HG03139 (cell line): Measurements from ENCODE around the gene SAMD8.

ENCODE experiments used
- ATAC-seq: cut with Tn5 transposase; IDR thresholded peaks from one replicate; pipeline ENCODE4 v1.9.1; 2021; ENCODE audit not compliant: unreplicated experiment

SAMD8 gene

DNA sequence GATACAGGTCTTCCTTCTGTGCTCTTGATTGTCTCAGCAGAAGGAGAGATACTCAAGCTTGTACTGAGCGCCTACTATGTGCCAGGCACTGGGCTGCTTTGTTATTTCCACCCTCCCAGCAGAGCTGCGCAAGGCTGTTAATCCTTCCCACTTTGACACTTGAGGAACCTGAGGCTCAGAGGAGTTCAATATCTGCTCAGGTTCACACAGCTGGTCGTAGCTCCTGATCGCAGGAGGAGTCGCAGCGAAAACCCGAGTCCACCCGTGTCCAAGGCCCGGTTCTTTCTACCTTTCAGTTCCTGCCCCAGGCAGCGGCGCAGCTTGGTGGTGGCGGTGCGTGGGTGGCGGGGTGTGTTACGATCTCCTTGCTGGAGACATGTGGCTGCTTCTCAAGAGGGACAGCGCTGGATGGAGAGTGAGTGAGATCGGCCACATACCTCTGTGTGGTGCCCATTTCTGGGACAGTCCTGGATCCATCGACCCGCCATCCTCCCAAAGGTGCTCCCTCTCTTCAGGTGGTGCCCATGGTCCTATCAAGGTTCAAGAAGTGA lies 26.5 kb upstream of the SAMD8 start:
- ATAC-seq: no peak

DNA sequence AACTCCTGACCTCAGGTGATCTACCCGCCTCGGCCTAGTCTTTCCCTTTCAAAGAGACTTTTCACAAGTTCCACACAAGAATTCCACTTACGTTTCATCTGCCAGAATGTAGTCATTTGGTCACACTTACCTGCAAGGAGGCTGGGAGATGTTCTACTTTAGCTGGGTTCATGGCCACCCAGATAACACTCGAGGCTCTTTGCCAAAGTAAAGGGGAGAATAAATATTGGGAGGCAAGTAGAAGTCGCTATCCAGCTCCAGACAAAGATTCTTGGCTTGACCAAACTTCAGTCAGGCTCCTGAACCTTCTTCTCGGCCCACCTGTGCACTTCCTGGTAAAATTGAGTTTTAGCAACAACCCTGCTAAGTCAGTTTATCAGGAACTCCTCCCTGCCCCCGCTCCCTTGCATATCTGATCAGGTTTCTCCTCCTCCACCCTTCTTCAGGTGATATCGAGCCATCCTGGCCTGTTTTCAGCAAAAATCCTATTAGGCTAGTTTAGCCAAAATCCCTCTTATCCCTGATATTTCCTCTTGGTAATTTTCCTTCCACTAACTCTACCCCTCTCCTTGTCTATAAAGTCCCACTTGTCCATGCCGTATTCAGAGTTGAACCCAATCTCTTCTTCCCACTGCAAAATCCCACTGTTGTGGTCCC lies 25.1 kb upstream of the SAMD8 start:
- no peak for ATAC-seq

DNA sequence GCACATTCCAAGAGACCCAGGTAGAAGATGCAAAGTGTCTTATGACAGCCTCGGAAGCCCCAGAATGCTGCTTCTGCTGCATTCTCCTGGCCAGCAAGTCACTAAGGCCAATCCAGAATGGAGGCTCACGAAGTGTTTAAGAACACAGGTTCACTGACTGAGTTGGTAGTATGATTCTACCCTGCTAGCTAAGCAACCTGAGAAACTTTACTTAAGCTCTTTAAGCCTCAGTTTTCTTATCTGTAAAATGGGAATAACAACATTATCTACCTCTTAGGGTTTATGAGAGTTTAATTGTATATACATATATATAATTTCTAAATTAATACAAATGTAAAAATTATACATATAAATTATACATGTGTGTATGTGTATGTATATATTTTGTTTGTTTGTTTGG lies 22.8 kb upstream of the SAMD8 start:
- no peak for ATAC-seq

DNA sequence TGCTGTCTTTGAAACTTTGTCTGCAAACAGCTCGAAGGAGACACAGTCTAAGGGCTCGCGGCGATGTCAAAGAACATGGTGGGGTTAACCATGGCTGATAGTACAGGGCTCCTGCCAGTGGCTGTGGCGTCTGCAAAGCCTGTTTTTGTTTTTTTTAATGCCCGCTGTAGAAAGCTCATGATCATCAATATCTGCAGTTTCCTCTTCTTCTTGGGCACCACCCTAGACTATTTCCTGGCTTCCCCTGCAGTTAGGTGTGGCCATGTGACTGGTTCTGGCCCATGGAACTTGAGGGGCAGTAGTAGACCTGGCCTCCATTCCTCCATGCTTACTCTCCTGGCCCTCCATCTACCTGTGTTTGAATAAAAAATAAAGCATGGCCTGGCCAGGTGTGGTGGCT lies 21.8 kb upstream of the SAMD8 start:
- ATAC-seq: no peak

DNA sequence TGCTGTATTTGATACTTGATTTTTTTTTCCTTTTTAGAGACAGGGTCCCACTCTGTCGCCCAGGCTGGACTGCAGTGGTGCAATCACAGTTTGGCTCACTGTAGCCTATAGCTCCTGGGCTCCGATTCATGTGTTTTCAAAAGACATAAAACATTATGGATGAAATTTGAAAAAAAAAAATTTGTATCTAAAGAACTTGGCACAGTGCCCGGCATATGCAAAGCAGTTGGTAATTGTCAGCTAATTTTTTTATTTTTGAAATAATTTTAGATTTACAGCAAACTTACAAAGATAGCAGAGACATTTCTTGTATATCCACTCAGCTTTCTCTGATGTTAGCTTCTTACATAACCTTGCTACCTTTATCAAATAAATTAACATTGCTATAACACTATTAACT lies 20.3 kb upstream of the SAMD8 start:
- ATAC-seq: no peak

DNA sequence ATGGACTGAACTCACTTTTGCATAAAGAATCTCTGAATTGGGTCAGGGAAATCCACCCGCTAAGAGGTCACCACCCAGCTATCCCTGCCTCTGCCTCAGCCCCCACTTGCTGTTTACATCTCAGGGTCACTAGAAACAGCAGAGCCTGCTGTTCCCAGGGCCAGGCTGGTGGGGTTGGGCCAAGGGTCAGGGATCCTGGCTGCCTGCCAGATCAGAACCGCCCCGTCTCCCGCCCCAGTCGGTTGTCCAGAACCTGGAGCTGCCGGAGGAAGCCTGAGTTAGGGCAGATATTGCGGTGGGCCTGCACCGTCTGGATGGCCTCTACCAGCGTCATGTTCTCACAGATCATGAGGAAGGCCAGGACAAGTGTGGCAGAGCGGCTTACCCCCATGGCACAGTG lies 17.0 kb upstream of the SAMD8 start:
- no peak for ATAC-seq

DNA sequence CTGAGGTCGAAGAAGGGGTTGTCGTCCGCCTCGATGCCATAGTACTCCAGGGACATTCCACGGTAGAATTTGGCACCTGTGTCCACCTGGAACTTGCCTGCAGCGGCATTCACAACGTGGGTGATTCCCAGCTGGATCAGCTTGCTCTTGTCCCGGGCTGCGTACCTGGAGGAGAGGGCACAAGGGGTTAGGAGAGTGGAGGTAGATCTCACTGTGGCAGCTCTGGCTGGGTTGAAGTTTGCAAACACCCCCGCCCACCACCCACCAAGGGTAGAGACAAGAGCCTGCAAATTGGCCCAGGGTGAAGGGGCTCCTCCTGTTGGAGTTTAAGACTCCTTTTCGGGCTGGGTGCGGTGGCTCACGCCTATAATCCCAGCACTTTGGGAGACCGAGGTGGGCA lies 15.8 kb upstream of the SAMD8 start:
- no peak for ATAC-seq

DNA sequence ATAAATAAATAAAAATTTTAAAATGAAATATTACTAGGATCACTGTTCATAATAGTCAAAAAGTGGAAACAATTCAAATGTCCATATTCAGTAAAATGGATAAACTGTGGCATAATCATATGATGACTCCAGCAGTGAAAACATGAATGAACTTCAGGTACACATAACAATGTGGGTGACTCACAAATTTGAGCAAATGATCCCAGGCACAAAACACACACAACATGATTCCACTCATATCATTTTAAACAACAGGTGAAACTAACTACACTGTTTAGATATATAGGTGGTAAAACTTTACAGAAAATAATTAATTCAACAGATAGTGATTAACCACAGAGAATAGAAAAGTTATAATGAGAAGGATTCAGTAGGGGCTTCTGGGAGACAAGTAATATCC lies 14.7 kb upstream of the SAMD8 start:
- no peak for ATAC-seq

DNA sequence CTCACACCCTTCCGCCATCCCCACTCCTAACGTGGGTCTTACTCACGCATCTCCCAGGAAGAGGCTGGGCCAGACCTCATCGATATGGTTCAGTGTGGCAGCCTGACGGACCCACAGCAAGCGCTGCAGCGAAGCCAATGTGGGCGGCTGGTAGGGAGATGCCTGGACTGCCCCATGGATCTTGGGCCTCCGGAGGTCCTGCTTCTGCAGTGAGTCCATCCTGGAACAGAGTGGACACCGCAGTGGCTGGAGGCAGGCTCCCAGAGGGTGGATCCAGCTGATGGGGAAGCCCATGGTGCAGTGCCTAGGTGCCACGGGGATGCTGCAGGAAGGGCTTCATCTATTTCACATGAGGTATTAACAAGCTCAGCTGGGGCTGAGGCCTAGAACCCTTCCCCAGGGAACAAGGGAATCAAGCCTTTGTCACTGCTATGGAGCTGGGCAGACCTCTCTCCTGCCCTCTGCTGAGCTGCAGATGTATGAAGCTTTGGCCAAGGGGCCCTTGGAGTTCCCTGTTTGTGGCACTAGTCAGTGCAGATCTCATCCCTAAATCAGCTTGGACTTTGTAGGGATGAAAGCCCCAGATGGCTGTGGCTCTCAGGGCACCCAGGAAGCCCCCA lies 13.7 kb upstream of the SAMD8 start:
- ATAC-seq: no peak

DNA sequence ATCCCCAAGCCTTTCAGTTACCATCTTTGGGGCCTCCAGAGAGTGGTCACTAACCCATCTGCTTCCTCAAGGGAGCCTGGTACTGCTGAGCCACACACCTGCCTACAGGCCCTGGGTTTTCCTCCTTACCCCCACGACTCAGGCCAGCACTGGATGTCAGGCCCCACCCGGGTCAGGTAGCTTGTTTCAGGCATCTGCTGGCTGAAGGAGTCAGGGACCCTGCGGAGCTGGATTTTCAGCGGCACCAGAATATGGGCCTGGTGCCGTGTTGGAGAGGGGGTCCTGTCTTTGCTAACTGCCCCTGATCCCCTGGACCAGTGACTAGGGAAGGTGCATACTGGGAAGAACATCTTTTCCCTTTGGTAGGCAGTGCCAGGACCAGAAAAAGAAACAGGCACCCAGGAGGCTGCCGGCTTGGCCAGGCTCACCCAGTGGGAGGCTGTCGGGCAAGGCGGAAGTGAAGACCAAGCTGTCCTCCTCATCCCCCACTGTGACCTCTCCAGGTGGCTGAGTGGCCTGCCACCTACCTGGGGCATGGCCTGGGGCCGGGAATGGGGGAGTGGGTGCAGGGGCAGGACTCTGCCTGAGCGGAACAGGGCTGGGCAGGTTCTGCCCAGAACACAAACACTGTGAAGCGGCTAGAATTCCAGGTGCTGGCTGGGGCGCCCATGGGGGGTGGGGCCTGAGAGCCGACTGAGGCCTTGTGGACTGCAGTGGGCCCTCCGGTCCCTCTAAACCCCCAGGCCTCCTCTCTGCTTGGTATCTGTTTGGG lies 12.4 kb upstream of the SAMD8 start:
- ATAC-seq: no peak

DNA sequence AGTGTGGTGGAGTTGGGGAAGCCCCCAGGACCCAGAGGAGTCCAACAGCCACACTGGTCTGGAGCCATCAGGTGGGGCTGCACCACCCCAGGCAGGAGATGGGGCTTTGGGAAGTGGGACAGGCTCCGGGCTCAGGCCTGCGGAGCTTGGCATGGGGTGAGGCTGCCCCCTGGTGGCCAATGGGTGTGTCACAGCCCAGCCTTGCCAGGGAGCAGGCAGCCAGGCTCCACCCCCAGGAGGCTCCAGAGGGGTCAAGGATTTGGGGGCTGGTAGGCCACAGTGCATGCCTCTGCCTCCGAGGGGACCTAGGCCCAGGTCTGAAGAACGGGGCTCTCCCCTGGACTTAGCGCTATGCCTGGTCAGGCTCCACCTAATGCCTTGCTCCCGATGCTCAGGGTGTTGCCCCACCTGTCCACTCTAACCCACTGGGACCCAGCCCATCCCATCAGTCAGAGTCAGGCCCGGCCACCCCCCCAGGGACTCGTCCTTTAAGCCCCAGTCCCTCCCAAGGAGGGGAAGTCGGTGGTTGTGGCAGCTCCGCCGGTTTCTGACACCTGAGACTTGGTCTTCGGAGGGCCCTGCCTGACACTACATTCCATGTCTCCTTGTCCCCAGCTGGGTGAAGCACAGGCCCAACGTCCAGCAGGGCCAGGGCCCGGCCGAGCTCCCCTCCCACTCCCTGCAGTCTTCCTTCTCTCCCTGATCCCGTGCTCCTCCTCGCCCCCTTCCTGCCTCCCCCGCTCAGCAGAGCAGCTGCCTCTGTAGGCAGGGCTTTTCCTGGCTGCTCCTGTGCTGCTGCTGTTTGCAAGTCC lies 11.3 kb upstream of the SAMD8 start:
- no peak for ATAC-seq

DNA sequence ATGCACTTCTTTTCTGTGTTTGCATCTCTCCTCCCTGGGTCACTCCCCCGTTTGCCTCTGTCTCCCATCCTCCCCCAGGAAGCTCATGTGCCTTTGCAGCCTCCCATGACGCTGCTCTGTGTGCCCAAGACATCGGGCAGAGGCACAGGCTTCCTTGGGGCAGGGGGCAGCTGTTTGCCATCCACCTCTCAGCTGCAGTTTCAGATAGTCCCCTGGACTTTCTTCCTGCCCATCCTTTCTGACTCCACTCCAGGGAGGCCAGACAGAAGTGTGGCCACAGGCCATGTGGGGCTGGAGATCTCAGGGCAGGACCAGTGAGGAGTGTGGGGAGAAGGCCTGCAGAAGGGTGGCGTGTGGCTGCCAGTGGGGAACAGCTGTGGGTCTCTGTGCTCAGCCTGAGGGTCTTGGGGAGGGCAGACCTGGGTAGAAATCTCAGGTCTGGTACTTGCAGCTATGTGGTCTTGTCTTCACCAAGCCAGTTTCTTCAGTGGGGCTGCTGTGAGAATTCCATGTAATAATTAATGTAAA lies 10.6 kb upstream of the SAMD8 start:
- ATAC-seq: no peak

DNA sequence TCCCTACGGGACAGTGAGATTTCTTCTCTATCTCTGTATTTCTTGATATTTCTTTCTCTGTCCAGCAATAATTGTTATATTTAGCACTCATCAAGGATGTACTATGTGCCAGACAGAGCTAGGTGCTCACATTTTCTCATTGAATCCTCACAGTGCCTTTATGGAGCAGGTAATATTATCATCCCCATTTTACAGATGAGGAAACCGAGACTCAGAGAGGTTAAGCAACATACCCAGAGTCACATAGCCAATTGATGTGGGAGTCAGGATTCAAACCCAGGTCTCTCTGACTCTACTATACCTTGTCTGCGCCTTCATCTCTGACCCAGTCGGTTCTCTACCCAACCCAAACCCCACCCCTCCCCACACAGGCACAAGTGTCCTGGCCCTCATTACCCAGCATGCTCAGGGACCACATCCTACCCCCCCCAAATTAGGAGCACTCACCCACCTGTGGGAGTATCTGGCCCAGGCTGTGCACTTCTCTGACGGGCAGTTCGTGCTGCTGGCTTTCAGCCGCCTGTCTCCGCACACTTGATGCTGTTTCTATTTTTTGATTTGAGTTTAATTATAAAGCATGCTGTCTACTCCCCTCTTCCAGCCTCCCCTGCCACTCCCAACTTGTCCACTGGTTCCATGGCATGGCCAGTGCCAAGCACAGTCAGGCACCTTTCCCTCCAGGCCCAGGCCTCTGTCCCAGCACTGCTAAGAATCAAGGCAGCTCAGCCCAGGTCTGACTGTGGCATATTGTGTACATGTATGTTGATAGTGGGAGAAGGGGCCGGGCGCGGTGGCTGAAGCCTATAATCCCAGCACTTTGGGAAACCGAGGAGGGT lies 9.8 kb upstream of the SAMD8 start:
- no peak for ATAC-seq

DNA sequence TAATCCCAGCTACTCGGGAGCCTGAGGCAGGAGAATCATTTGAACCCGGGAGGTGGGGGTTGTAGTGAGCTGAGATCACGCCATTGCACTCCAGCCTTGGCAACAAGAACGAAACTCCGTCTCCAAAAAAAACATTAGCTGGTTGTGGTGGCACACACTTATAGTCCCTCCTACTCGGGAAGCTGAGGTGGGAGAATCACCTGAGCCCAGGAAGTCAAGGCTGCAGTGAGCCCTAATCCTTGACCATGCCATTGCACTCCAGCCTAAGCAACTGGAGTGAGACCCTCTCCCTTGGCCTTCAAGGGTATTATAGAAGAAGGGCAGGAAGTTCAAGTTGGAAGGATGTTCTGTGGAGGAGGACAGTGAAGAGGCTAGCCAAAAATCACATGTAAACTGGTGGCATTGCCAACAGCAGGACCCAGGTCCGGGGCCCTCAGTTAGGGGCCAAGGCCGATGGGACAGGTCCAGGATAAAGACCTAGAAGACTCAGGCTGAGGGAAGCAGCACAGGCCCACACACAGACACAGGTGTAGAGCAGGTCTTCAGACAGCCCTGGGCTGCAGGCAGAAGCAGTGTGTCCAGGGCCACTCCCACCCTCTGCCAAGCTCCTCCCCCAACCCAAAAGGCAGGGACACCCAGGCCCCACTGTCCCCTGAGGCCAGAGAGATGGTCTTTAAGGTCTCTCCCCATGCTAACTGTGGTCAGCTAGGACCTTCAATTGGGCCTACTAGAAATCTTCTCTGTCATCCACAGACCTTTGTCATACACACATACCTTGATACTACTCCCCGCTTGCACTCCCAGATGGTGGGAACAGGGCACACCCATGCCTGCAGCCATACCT lies 8.4 kb upstream of the SAMD8 start:
- ATAC-seq: no peak

DNA sequence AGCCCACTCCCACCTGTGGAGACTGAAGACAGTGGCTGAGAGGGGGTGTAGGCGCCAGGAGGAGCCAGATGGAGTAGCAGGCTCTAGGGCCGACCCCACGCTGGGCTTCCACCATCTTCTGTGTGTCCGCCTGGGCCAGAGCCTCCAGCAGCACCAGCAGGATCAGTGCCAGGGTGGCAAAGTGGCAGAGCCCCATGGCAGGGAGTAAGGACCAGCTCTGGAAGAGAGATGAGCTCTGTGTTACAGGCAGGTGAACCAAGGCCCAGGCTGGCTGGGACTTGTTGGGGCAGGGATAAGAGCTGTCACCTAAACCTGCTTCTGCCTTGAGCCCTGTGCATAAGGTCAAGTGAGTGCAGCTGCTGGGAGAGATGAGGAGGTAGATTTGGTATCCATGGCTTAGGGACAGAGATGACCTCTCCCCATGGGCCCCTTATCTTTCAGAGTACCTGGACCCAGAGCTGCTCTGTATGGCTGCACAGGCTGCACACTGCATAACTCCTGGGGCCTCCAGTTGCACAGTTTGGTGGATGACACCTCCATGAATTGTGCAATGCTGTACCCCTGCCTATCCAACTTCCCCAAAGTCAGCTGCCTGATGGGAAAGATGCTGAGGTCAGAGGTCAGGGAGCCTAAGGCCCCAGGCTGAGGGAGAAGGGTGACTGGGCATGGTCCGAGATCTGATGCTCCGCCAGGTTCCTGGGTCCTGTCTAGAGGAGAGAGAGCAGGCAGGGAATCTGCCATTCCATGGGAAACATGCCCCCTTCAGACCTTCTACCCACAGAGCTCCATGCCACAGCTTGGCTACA lies 7.4 kb upstream of the SAMD8 start:
- no peak for ATAC-seq

DNA sequence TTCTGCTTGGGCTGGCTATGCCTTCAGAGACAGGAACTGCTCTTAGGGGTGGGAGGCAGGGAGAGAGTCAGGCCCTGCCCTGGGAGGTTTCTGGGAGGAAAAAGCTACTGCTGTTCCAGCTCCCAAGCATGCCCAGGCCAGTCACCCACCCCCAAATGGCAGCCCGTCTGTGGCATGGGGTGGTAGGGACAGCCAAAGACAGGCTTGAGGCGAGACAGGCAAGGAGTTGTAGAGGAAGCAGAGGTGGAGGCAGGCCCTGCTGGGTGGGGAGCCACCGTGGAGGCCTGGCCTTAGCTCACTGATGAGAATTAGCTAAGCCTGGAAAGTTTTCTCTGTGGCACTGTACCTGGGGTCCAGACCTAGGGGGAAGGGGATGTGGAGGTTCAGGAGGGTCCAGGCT lies 6.6 kb upstream of the SAMD8 start:
- no peak for ATAC-seq

DNA sequence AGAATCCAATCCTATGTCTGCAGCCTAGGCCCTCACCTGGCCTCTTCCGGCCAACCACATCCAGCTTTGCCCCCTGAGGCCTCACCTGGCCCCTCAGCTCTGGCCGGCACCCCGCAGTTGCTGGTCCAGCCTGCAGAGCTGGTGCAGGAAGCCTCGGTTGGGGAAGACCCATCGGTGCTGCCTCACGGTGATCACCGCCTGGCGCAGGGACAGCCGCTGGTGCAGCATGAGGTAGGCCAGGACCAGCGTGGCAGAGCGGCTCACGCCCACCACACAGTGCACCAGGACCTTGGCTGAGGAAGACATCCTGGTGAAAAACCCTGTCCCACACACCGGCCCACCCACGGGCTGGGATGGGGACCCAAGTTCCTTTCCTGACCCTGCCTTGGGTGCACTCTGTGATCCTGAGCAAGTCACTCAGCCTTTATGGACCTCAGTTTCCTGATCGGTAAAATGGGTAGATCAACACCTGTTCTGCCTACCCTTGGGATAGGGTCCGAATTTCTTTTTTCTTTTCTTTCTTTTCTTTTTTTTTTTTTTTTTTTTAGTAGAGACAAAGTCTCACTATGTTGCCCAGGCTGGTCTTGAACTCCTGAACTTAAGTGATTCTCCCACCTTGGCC lies 5.8 kb upstream of the SAMD8 start:
- no peak for ATAC-seq

DNA sequence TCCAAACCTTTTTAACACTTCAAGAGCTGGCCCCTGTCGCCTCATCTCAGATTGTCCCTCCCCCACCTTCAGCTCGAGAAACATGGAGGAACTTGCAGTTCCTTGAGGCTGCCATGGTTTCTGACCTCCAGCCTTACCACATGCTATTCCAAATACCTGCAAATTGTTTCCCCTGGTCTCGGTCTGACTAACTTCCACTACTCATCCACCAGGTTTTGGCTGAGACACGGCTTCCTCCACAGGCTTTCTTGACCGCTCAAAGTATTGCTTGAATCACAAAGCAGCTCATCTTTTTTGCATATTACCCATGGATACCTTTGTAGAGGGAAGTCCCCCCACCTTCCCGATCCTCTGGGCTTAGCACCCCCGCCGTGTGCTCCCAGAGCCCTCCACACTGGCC lies 5.2 kb upstream of the SAMD8 start:
- no peak for ATAC-seq
